ENCODE measurements around the gene NAGPA. TPM values are rescaled to one million over a fixed set of nuclear protein-coding genes. Genes with fewer than 3 reads are reported as not detected.
"Not testable (repeated sequence)": the region's sequence is repeated elsewhere in the genome, so short reads cannot be mapped to it uniquely, and the experiment has no call there.

Gene NAGPA
- total RNA-seq, 4 donors from 2014 or later, result 42.6 to 250 (median 72.7) TPM

- Histone ChIP-seq H3K4me1 (no peaks in the 10 kb centered on the region), H3K27me3 (no peaks in the 10 kb centered on the region), H3K36me3 (no peaks in the 10 kb centered on the region), H3K4me3 (no peak overlapping the region), H3K27ac (no peak overlapping the region), H3K9me3 (no peaks in the 10 kb centered on the region)
- WGBS, 2 donors (ENCODE audit: low coverage in 1 of 2), result 17% methylated on average over 11 of the region's 11 CpGs; no CpG with 5 or more reads in 1 of the 2 donors
- DNase-seq, result peak; percentile 41
- TF ChIP-seq POLR2A (IDR thresholded peaks at IDR 0.05) (no peak), CTCF (IDR thresholded peaks at IDR 0.05) (peak; percentile 20 to 44 (median 37))
- in situ Hi-C loops (cut with MboI; ENCODE audit: low pct_ligation_motif_present in 1 of 4, low pct_unique_long_range_greater_than_20kb in 1 of 4, low sequenced_read_pairs in 3 of 4) (no loop called here), intact Hi-C loops (cut with DNase I; ENCODE audit: low total_unique reads) (no loop called here)
These were observed 22.6 kb upstream of the NAGPA start for GRCh38 chr16:5056352-5056751.

- Histone ChIP-seq H3K4me1 (no peaks in the 10 kb centered on the region), H3K36me3 (no peaks in the 10 kb centered on the region), H3K9me3 (no peaks in the 10 kb centered on the region), H3K27ac (no peak overlapping the region), H3K4me3 (no peak overlapping the region), H3K27me3 (no peaks in the 10 kb centered on the region)
- 86 to 88% methylated on average over 5 to 16 of the region's 16 CpGs for WGBS, 2 donors (ENCODE audit: low coverage in 1 of 2)
- in situ Hi-C loops (cut with MboI; ENCODE audit: low pct_ligation_motif_present in 1 of 4, low pct_unique_long_range_greater_than_20kb in 1 of 4, low sequenced_read_pairs in 3 of 4) (no loop called here), intact Hi-C loops (cut with DNase I; ENCODE audit: low total_unique reads) (no loop called here)
- DNase-seq, result no peak
- TF ChIP-seq POLR2A (IDR thresholded peaks at IDR 0.05) (no peak), CTCF (IDR thresholded peaks at IDR 0.05) (no peak), POLR2AphosphoS5 (IDR thresholded peaks at IDR 0.05) (no peak), EP300 (IDR thresholded peaks at IDR 0.05; ENCODE audit: low read depth) (no peak)
These were observed 21.4 kb upstream of the NAGPA start for GRCh38 chr16:5054876-5055865.

DNA sequence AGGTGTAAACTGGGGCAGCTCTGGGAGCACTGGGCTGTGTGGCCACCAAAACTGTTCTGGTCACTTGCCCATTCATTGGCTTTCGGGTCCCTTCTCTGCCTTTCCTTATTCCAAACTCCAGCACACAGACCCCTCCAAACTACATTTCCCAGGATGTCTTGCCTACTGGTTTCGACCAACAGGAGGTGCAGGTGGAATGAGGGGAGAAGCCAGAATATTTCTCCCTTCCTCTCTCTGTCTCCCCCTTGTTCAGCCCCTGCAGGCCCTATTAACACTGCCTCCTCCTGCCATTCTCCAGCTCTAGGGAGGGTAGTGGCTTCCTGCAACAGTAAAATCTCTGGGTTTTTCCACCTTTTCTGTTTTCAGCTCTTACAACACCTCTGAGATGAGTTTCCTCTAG is 13.2 kb upstream of the NAGPA start:
- Histone ChIP-seq H3K36me3 (no peaks in the 10 kb centered on the region), H3K27me3 (no peaks in the 10 kb centered on the region), H3K9me3 (no peaks in the 10 kb centered on the region), H3K27ac (no peak overlapping the region), H3K4me3 (no peak overlapping the region), H3K4me1 (no peaks in the 10 kb centered on the region)
- DNase-seq, result no peak
- in situ Hi-C loops (cut with MboI; ENCODE audit: low pct_ligation_motif_present in 1 of 4, low pct_unique_long_range_greater_than_20kb in 1 of 4, low sequenced_read_pairs in 3 of 4), result no loop called here
- WGBS, 2 donors (ENCODE audit: low coverage in 1 of 2), result 76 to 100% methylated on average over 1 to 2 of the region's 2 CpGs
- intact Hi-C loops (cut with DNase I; ENCODE audit: low total_unique reads), result no loop called here
- TF ChIP-seq EP300 (IDR thresholded peaks at IDR 0.05; ENCODE audit: low read depth) (no peak), CTCF (IDR thresholded peaks at IDR 0.05) (no peak), POLR2A (IDR thresholded peaks at IDR 0.05) (no peak), POLR2AphosphoS5 (IDR thresholded peaks at IDR 0.05) (no peak)

GRCh38 chr16:5045499-5046115 is 11.9 kb upstream of the NAGPA start:
- DNase-seq, result no peak
- H3K36me3 ChIP-seq, result no peaks in the 10 kb centered on the region
- no peak for TF ChIP-seq CTCF (IDR thresholded peaks at IDR 0.05)
- TF ChIP-seq POLR2A (IDR thresholded peaks at IDR 0.05), result no peak
- no peak for TF ChIP-seq POLR2AphosphoS5 (IDR thresholded peaks at IDR 0.05)
- no peak for TF ChIP-seq EP300 (IDR thresholded peaks at IDR 0.05; ENCODE audit: low read depth)
- intact Hi-C loops (cut with DNase I; ENCODE audit: low total_unique reads) (no loop called here), in situ Hi-C loops (cut with MboI; ENCODE audit: low pct_ligation_motif_present in 1 of 4, low pct_unique_long_range_greater_than_20kb in 1 of 4, low sequenced_read_pairs in 3 of 4) (no loop called here)
- no peaks in the 10 kb centered on the region for H3K9me3 ChIP-seq
- H3K27me3 ChIP-seq, result no peaks in the 10 kb centered on the region
- H3K27ac ChIP-seq, result no peak overlapping the region
- H3K4me3 ChIP-seq, result no peak overlapping the region
- H3K4me1 ChIP-seq, result no peaks in the 10 kb centered on the region
- WGBS, 2 donors (ENCODE audit: low coverage in 1 of 2), result 80 to 90% methylated on average over 1 to 10 of the region's 10 CpGs

- intact Hi-C loops (cut with DNase I; ENCODE audit: low total_unique reads), result loop anchor here (5.0 kb wide), 1 partner anchor 297 kb away; no protein-coding TSS in a partner anchor
- DNase-seq; H3K4me1 ChIP-seq; H3K27ac ChIP-seq; H3K4me3 ChIP-seq; H3K27me3 ChIP-seq; H3K9me3 ChIP-seq; H3K36me3 ChIP-seq; in situ Hi-C loops (cut with MboI; ENCODE audit: low pct_ligation_motif_present in 1 of 4, low pct_unique_long_range_greater_than_20kb in 1 of 4, low sequenced_read_pairs in 3 of 4): not testable (repeated sequence)
- 92 to 95% methylated on average over 2 to 11 of the region's 11 CpGs for WGBS, 2 donors (ENCODE audit: low coverage in 1 of 2)
These were observed 10.8 kb upstream of the NAGPA start for GRCh38 chr16:5044581-5044980.
